GM12878 (cell line): Measurements from ENCODE around the gene PLCB4.

Source experiments
- ATF2 ChIP-seq: IDR thresholded peaks from 2 replicates; pipeline ENCODE4 v1.6.1; 2012; ENCODE audit warnings: low read length, inconsistent platforms
- CTCF ChIP-seq, 3 experiments: IDR thresholded peaks in 2 of 3; conservative IDR thresholded peaks in 1 of 3; 2 replicates each; pipeline ENCODE4 v1.5.1; 2011; ENCODE audit warnings: low read depth in 3 of 3, low read length in 3 of 3, mild to moderate bottlenecking in 3 of 3, control low read depth in 2 of 3, moderate library complexity in 2 of 3, inconsistent platforms in 1 of 3, mixed read lengths in 1 of 3; ENCODE audit not compliant: control insufficient read depth in 2 of 3, insufficient read depth in 1 of 3; ENCODE audit errors: extremely low read depth in 1 of 3
- IRF5 ChIP-seq: fragments of 450-650 bp; IDR thresholded peaks from 2 replicates; pipeline ENCODE4 v1.6.1; 2017; ENCODE audit warnings: borderline replicate concordance
- POLR2A ChIP-seq: IDR thresholded peaks from 2 replicates; pipeline ENCODE4 v1.6.1; 2011; ENCODE audit warnings: low read depth, mild to moderate bottlenecking, low read length
- SMARCA5 ChIP-seq: fragments of 450-650 bp; IDR thresholded peaks from 2 replicates; pipeline ENCODE4 v1.6.1; 2017; ENCODE audit warnings: mild to moderate bottlenecking
- TARDBP ChIP-seq: IDR thresholded peaks from 2 replicates; pipeline ENCODE4 v1.6.1; 2016; ENCODE audit warnings: borderline replicate concordance

- TF ChIP-seq SMARCA5 (no peak), ATF2 (no peak), CTCF (IDR thresholded peaks at IDR 0.05 in 2 of 3, conservative IDR thresholded peaks at IDR 0.05 in 1 of 3; ENCODE audit: control insufficient read depth in 2 of 3, extremely low read depth in 1 of 3, insufficient read depth in 1 of 3, low read depth in 3 of 3, low read length in 3 of 3) (no peak), POLR2A (no peak), TARDBP (no peak), IRF5 (no peak)
These were observed 570 bp upstream of the PLCB4 start for GRCh38 chr20:9068233-9068801.
